Measurements from ENCODE around the gene RPS6KA2.

GRCh38 chr6:166498661-166499349 lies 128.2 kb downstream of the RPS6KA2 start:
- TF ChIP-seq CTCF (IDR thresholded peaks at IDR 0.05) (no peak), POLR2A (IDR thresholded peaks at IDR 0.05) (no peak)
